SK-N-MC (cell line): ENCODE measurements around the gene PSMB11.

Source experiments
- EZH2 ChIP-seq: fragments of 200-600 bp; sonication (generic); IDR thresholded peaks from one replicate; pipeline ENCODE4 v1.6.1; 2017; ENCODE audit warnings: antibody characterized with exemption
- FOXP2 ChIP-seq: optimal IDR thresholded peaks from 2 replicates; pipeline ENCODE3; 2011; ENCODE audit warnings: mild to moderate bottlenecking, moderate library complexity; ENCODE audit not compliant: insufficient read depth; ENCODE audit errors: extremely low read length, control extremely low read depth
- POLR2AphosphoS5 ChIP-seq: IDR thresholded peaks from 2 replicates; pipeline ENCODE4 v1.6.1; 2012; ENCODE audit warnings: mild to moderate bottlenecking, low read depth, low read length, borderline replicate concordance

- TF ChIP-seq EZH2: no peak
- no peak for TF ChIP-seq POLR2AphosphoS5
- no peak for TF ChIP-seq FOXP2
Observed at GRCh38 chr14:23040100-23040499, 1.9 kb upstream of the PSMB11 start.
